Heart left ventricle (tissue), 16 donors: ENCODE results near the gene STN1. TPM values are rescaled to one million over a fixed set of nuclear protein-coding genes. Genes with fewer than 3 reads are reported as not detected.

ENCODE experiments used
- ATAC-seq, 4 donors: fragments of 200-7000 bp; cut with Tn5 transposase; one replicate each; pipeline ENCODE4 v1.9.1; 2020 to 2022; ENCODE audit warnings: moderate library complexity in 4 of 4, mild to moderate bottlenecking in 3 of 4, moderate number of reproducible peaks in 1 of 4
- DNase-seq, 5 donors: peaks; one replicate each; pipeline ENCODE4 v3.0.0-alpha.2; 2020
- H3K27ac ChIP-seq, 12 donors: fragments of 200-600 bp; sonication (generic) in 4 of 12; one replicate each; pipeline versions ENCODE4 v1.5.0 to v1.8.0; 2016 to 2022; ENCODE audit warnings: mild to moderate bottlenecking in 2 of 12
- H3K27me3 ChIP-seq, 9 donors: fragments of 200-600 bp; sonication (generic) in 2 of 9; one replicate each; pipeline versions ENCODE4 v1.5.1 to v1.8.0; 2016 to 2022; ENCODE audit warnings: mild to moderate bottlenecking in 3 of 9
- H3K36me3 ChIP-seq, 9 donors: fragments of 200-600 bp; sonication (generic) in 2 of 9; one replicate each; pipeline versions ENCODE4 v1.5.0 to v1.8.0; 2018 to 2022; ENCODE audit warnings: mild to moderate bottlenecking in 2 of 9
- H3K4me1 ChIP-seq, 12 donors: fragments of 200-600 bp; sonication (generic) in 4 of 12; one replicate each; pipeline versions ENCODE4 v1.5.0 to v1.8.0; 2016 to 2022; ENCODE audit warnings: mild to moderate bottlenecking in 3 of 12
- H3K4me3 ChIP-seq, 12 donors: fragments of 200-600 bp; sonication (generic) in 4 of 12; one replicate each; pipeline versions ENCODE4 v1.5.0 to v1.8.0; 2017 to 2022; ENCODE audit warnings: mild to moderate bottlenecking in 9 of 12, moderate library complexity in 4 of 12
- H3K9me3 ChIP-seq, 12 donors: fragments of 200-600 bp; sonication (generic) in 4 of 12; one replicate each; pipeline versions ENCODE4 v1.5.0 to v1.8.0; 2016 to 2022; ENCODE audit warnings: mild to moderate bottlenecking in 1 of 12
- POLR2A ChIP-seq, 2 donors: fragments of 450-650 bp; IDR thresholded peaks; one replicate each; pipeline ENCODE4 v1.6.1; 2017; ENCODE audit warnings: antibody characterized with exemption in 2 of 2, mild to moderate bottlenecking in 2 of 2, moderate library complexity in 2 of 2
- WGBS, 4 donors: extraction: QIAGEN DNeasy Blood & Tissue Kit in 2 of 4; methylation state at CpG; one replicate each; pipeline versions ENCODE4 v1.1.5 to v1.1.7; 2013 to 2018; 5-methylcytosine and 5-hydroxymethylcytosine counted together
- intact Hi-C, 10 donors: fragments of 100-400 bp; cut with DNase I; formaldehyde crosslinking; loops; one replicate each; pipeline versions ENCODE4 v1.11.1 to v1.14.2; 2022
- polyA plus RNA-seq, 2 donors: library from polyadenylated mRNA; stranded (reverse); fragments of 200-250 nt; gene quantifications; one replicate each; pipeline ENCODE4 v1.2.3, GENCODE V29; 2013
- total RNA-seq, 9 donors: library from RNA; depleted of rRNA in 2 of 9; stranded (reverse); fragments of >200 nt in 2 of 9; fragmentation: NEBNext Ultra II Directional in 3 of 9; extraction: Animal tissue kit (Norgen Biotek cat#: 25700) in 3 of 9; gene quantifications; one replicate each; pipeline versions ENCODE4 v1.1.0 to v1.2.4, GENCODE V29; 2016 to 2023
- TF ChIP-seq, protein P1 (sequence below), 12 donors: fragments of 200-600 bp; sonication (generic) in 4 of 12; IDR thresholded peaks; one replicate each; pipeline versions ENCODE4 v1.5.0 to v1.8.0; 2018 to 2022; ENCODE audit warnings: antibody characterized with exemption in 12 of 12, mild to moderate bottlenecking in 5 of 12
- donor health status: ischemic (EF 13 %, LVEDD 7.1; RV severe dilation, severe dysfunction).
- donor health status: healthy with polysubstance abuse.
- donor health status: DM: no; HTN: yes; CAD: no.
- donor health status: DM: no; HTN: no; CAD: no.
- donor health status: ischemic (EF 25% LVEDD 6.9; RV normal size, moderate dysfunction).
- donor health status: ischemic (EF 25% LVEDD 5.7; RV mildly dilated, moderate dysfunction).
- donor health status: healthy.
- donor health status: DM: yes; HTN: yes; CAD: no.
- donor health status: ischemic (EF 35%, LVEDD 5.7; RV mildly dilated, moderate dysfunction).
- donor health status: nonischemic (EF 11% LVEDD 7.7; RV severe dilation, severe dysfunction).
- donor health status: DM: yes; HTN: yes; CAD: no.
- donor health status: PGD.
- donor health status: ischemic (EF 29% LVEDD 5.4; RV normal size, mild dysfunction).
- donor health status: nonischemic (EF 23%, LVEDD 6.1; RV moderate dilation, normal function).

STN1 gene
- total and polyA plus RNA-seq, 11 donors: 23.1 to 53.1 (median 32.7) TPM

DNA sequence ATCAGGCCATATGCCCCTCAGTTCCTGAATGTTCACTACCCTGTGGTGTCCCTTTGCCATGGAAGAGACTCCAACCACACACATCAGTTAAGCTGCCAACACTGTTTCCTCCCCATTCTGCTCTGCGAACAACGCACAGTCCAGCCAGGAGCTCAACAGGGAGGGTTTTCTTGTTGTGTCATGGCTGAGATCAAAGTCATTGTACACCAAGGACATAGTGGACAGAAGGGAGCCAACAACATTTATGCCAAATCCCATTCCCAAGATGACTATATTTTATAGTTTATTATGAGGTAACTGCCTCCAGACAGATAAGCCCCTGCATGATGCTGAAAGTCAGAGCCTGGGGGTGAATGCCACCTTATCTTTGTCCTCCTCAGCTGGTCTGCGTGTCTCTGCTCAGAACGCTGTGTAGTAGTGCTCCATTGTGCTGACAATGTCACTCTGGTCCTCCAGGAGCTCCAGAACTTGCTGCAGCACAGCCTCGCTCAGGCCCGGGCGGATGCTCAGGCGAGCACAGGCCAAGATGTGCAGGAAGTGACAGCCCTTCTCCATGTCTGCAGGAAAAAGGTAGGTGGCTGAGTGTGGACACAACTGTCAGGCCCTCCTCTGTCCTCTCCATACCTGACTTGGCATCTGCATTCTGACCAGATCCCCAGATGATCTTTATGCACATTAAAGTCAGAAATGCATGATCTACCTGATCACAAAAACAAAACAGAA is 35.5 kb downstream of the STN1 start:
- WGBS, 4 donors: 71 to 81% (median 73%) methylated on average over 7 to 8 of the region's 8 CpGs
- intact Hi-C loops: loop anchor here in 5 of 10 donors (5.0 to 10.0 kb wide), 2 partner anchors 142 to 170 kb away; no protein-coding TSS in a partner anchor
- ATAC-seq (peak; percentile 25 to 50 (median 38)), DNase-seq (no peak)
- H3K27me3 ChIP-seq: no peaks in the 10 kb centered on the region
- H3K9me3 ChIP-seq: no peaks in the 10 kb centered on the region
- H3K36me3 ChIP-seq: peaks cover 0 to 78% (median 66%) of the 10 kb centered on the region in 9 donors
- peaks cover 0 to 30% (median 6%) of the 10 kb centered on the region in 12 donors for H3K4me1 ChIP-seq
- TF ChIP-seq, protein P1, sequence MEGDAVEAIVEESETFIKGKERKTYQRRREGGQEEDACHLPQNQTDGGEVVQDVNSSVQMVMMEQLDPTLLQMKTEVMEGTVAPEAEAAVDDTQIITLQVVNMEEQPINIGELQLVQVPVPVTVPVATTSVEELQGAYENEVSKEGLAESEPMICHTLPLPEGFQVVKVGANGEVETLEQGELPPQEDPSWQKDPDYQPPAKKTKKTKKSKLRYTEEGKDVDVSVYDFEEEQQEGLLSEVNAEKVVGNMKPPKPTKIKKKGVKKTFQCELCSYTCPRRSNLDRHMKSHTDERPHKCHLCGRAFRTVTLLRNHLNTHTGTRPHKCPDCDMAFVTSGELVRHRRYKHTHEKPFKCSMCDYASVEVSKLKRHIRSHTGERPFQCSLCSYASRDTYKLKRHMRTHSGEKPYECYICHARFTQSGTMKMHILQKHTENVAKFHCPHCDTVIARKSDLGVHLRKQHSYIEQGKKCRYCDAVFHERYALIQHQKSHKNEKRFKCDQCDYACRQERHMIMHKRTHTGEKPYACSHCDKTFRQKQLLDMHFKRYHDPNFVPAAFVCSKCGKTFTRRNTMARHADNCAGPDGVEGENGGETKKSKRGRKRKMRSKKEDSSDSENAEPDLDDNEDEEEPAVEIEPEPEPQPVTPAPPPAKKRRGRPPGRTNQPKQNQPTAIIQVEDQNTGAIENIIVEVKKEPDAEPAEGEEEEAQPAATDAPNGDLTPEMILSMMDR (IDR thresholded peaks at IDR 0.05): no peak
- no peak for TF ChIP-seq POLR2A (IDR thresholded peaks at IDR 0.05)
- no peak overlapping the region for H3K4me3 ChIP-seq
- H3K27ac ChIP-seq: peak overlapping the region in 9 of 12 donors; percentile 13 to 67 (median 43)

DNA sequence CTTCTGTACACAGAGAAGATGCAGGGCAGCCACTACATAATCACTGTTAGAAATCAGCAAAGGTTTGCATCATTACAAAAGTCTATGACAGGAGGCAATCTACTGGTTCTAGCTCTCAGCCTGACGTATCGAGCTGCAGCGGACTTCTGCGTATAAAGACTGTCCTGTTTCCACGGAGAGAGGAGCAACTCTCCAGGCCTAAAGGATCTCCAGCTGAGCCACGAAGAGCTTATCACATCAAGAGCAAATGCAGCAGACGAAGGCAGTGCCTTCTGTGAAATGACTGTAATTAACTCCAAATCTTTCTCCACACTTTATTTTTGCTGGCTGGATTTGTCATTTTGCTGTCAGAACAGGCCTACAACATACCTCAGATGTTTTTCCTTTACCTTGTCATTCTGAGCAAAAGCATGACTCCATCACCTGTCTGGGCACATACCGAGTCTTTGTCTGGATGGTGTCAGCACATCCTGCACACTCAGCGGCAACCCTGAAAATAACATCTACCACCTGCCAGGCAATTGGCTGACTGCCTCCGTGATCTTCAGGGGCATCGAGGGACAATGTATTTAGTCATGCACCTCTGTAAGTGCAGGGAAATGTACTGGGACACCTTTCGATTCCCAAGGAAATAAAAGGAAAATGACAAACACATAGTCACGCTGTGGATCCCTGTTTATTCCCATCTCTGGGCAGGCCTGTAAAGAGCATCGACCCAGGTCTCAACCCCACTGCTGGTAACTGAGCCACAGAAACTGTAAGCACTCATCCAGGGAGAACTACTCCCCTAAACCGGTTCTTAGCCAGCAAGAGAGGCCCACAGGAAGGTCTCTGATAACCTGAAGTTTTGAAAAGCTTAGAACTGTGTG is 36.3 kb downstream of the STN1 start:
- H3K27me3 ChIP-seq: no peaks in the 10 kb centered on the region
- peaks cover 0 to 30% (median 6%) of the 10 kb centered on the region in 12 donors for H3K4me1 ChIP-seq
- peak overlapping the region in 10 of 12 donors; percentile 13 to 67 (median 44) for H3K27ac ChIP-seq
- TF ChIP-seq, protein P1 (IDR thresholded peaks at IDR 0.05): no peak
- TF ChIP-seq POLR2A (IDR thresholded peaks at IDR 0.05): no peak
- DNase-seq (peak in 4 of 5 donors; percentile 39 to 65 (median 54)), ATAC-seq (peak; percentile 57 to 79 (median 74))
- H3K9me3 ChIP-seq: no peaks in the 10 kb centered on the region
- no peak overlapping the region for H3K4me3 ChIP-seq
- intact Hi-C loops: loop anchor here in 5 of 10 donors (5.0 to 10.0 kb wide), 2 partner anchors 143 to 169 kb away; no protein-coding TSS in a partner anchor
- 45 to 56% (median 52%) methylated on average over 14 to 15 of the region's 15 CpGs for WGBS, 4 donors
- H3K36me3 ChIP-seq: peaks cover 0 to 77% (median 65%) of the 10 kb centered on the region in 9 donors

DNA sequence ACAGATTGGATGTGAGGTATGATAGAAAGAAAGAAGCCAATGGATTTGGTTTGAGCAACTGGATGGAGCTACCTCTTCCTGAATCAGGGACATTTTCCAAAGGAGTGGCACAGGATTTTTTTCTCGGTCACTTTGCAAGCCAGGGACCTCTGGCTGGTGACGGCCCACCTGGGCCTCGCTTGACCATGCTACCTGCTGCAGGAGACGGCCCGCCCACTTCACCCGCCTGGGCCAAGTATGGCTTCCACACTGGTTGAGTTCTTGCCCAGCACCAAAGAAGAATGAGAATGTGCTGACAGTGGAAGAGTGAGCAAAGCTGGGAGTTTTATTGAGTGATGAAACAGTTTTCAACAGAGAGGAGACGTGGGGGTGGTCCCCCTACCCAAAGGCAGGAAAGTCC is 38.2 kb downstream of the STN1 start:
- Histone ChIP-seq H3K4me3 (no peak overlapping the region), H3K4me1 (peaks cover 0 to 34% (median 4%) of the 10 kb centered on the region in 12 donors), H3K27ac (no peak overlapping the region), H3K9me3 (no peaks in the 10 kb centered on the region), H3K27me3 (no peaks in the 10 kb centered on the region), H3K36me3 (peaks cover 0 to 75% (median 56%) of the 10 kb centered on the region in 9 donors)
- ATAC-seq (no peak), DNase-seq (no peak)
- no peak for TF ChIP-seq POLR2A (IDR thresholded peaks at IDR 0.05)
- TF ChIP-seq, protein P1 (IDR thresholded peaks at IDR 0.05): no peak
- intact Hi-C loops: loop anchor here in 6 of 10 donors (5.0 to 10.0 kb wide), 3 partner anchors 145 to 285 kb away; no protein-coding TSS in a partner anchor
- WGBS, 4 donors: 97 to 99% (median 97%) methylated on average over 7 of the region's 7 CpGs
